Upper lobe of left lung (tissue), 6 donors: Measurements from ENCODE around the gene MDN1. TPM values are rescaled to one million over a fixed set of nuclear protein-coding genes. Genes with fewer than 3 reads are reported as not detected.

Source experiments
- ATAC-seq, 2 donors: fragments of 200-7000 bp; cut with Tn5 transposase; one replicate each; pipeline ENCODE4 v1.9.1; 2022; ENCODE audit warnings: mild to moderate bottlenecking in 2 of 2, moderate library complexity in 2 of 2; ENCODE audit not compliant: low FRiP score in 2 of 2
- DNase-seq, 2 donors: peaks; one replicate each; pipeline ENCODE4 v3.0.0-alpha.2; 2019 to 2020
- H3K27ac ChIP-seq, 4 donors: fragments of 200-600 bp; sonication (generic); one replicate each; pipeline ENCODE4 v1.5.1; 2016 to 2019
- H3K27me3 ChIP-seq, 4 donors: fragments of 200-600 bp; sonication (generic); one replicate each; pipeline ENCODE4 v1.5.1; 2017 to 2019
- H3K36me3 ChIP-seq, 4 donors: fragments of 200-600 bp; sonication (generic); one replicate each; pipeline ENCODE4 v1.5.1; 2016 to 2019
- H3K4me1 ChIP-seq, 4 donors: fragments of 200-600 bp; sonication (generic); one replicate each; pipeline ENCODE4 v1.5.1; 2018 to 2019
- H3K4me3 ChIP-seq, 4 donors: fragments of 200-600 bp; sonication (generic); one replicate each; pipeline ENCODE4 v1.5.1; 2017 to 2019; ENCODE audit warnings: mild to moderate bottlenecking in 2 of 4, moderate library complexity in 1 of 4
- H3K9me3 ChIP-seq, 4 donors: fragments of 200-600 bp; sonication (generic); one replicate each; pipeline ENCODE4 v1.5.1; 2018 to 2019
- CTCF ChIP-seq, 6 experiments: fragments of 450-650 bp in 4 of 6; fragments of 200-600 bp in 2 of 6; sonication (generic) in 2 of 6; IDR thresholded peaks; one replicate each; pipeline ENCODE4 v1.5.1; 2016 to 2019; ENCODE audit warnings: antibody characterized with exemption in 6 of 6
- EP300 ChIP-seq, 4 donors: sonication (generic); formaldehyde crosslinking; IDR thresholded peaks; one replicate each; pipeline ENCODE4 v1.5.1; 2017; ENCODE audit warnings: antibody characterized with exemption in 4 of 4, control low read depth in 2 of 4
- POLR2A ChIP-seq, 4 donors: fragments of 450-650 bp; IDR thresholded peaks; one replicate each; pipeline ENCODE4 v1.5.1; 2016 to 2017; ENCODE audit warnings: antibody characterized with exemption in 4 of 4, mild to moderate bottlenecking in 2 of 4
- POLR2AphosphoS5 ChIP-seq, 2 donors: sonication (generic); formaldehyde crosslinking; IDR thresholded peaks; one replicate each; pipeline ENCODE4 v1.5.1; 2017; ENCODE audit warnings: antibody characterized with exemption in 2 of 2
- WGBS, 2 donors: methylation state at CpG; one replicate each; pipeline ENCODE4 v1.1.5; 2017 to 2018; 5-methylcytosine and 5-hydroxymethylcytosine counted together
- total RNA-seq, 6 donors: library from RNA; depleted of rRNA in 4 of 6; stranded (reverse); fragments of >200 nt in 4 of 6; gene quantifications; one replicate each; pipeline versions ENCODE4 v1.1.0 to v1.2.1, GENCODE V29; 2016 to 2021
- donor health status: DM: no; HTN: no; CAD: no; lungs with moderate emphysema.
- donor health status: DM: no; HTN: yes; CAD: no; lungs with severe emphysema.

The MDN1 gene
- total RNA-seq, 6 donors from 2014 or later: 23.4 to 44.1 (median 29.6) TPM

- no peak for TF ChIP-seq POLR2A (IDR thresholded peaks at IDR 0.05)
- TF ChIP-seq EP300 (IDR thresholded peaks at IDR 0.05): no peak
- TF ChIP-seq CTCF (IDR thresholded peaks at IDR 0.05): no peak
- no peak for TF ChIP-seq POLR2AphosphoS5 (IDR thresholded peaks at IDR 0.05)
- ATAC-seq (no peak), DNase-seq (no peak)
- H3K4me1 ChIP-seq: no peaks in the 10 kb centered on the region
- WGBS, 2 donors: 94% methylated on average over 12 of the region's 12 CpGs
- H3K27ac ChIP-seq: no peak overlapping the region
- no peaks in the 10 kb centered on the region for H3K9me3 ChIP-seq
- no peak overlapping the region for H3K4me3 ChIP-seq
- no peaks in the 10 kb centered on the region for H3K27me3 ChIP-seq
- peaks cover 0 to 5% (median 0%) of the 10 kb centered on the region in 4 donors for H3K36me3 ChIP-seq
Measured at GRCh38 chr6:89612121-89612520, 207.5 kb downstream of the MDN1 start.

GRCh38 chr6:89611666-89612065 is 207.9 kb downstream of the MDN1 start:
- no peak for DNase-seq

GRCh38 chr6:89610149-89610642 is 209.4 kb downstream of the MDN1 start:
- H3K9me3 ChIP-seq: no peaks in the 10 kb centered on the region
- H3K4me1 ChIP-seq: no peaks in the 10 kb centered on the region
- peak; percentile 58 to 74 for DNase-seq
- TF ChIP-seq CTCF (IDR thresholded peaks at IDR 0.05): peak; percentile 57 to 80 (median 69)
- no peak for TF ChIP-seq POLR2AphosphoS5 (IDR thresholded peaks at IDR 0.05)
- no peak overlapping the region for H3K27ac ChIP-seq
- 49 to 55% methylated on average over 11 of the region's 11 CpGs for WGBS, 2 donors
- peak; percentile 68 to 84 for ATAC-seq
- no peak overlapping the region for H3K4me3 ChIP-seq
- no peaks in the 10 kb centered on the region for H3K27me3 ChIP-seq
- H3K36me3 ChIP-seq: no peaks in the 10 kb centered on the region

More at GRCh38 chr6:89611666-89612065, 207.9 kb downstream of the MDN1 start:
- TF ChIP-seq CTCF (IDR thresholded peaks at IDR 0.05) (no peak), POLR2AphosphoS5 (IDR thresholded peaks at IDR 0.05) (no peak), POLR2A (IDR thresholded peaks at IDR 0.05) (no peak), EP300 (IDR thresholded peaks at IDR 0.05) (no peak)
- Histone ChIP-seq H3K4me1 (no peaks in the 10 kb centered on the region), H3K27me3 (no peaks in the 10 kb centered on the region), H3K9me3 (no peaks in the 10 kb centered on the region), H3K27ac (no peak overlapping the region), H3K36me3 (peaks cover 0 to 1% (median 0%) of the 10 kb centered on the region in 4 donors), H3K4me3 (no peak overlapping the region)
- ATAC-seq: no peak

- H3K4me3 ChIP-seq: no peak overlapping the region
- H3K27me3 ChIP-seq: no peaks in the 10 kb centered on the region
- no peak for TF ChIP-seq POLR2AphosphoS5 (IDR thresholded peaks at IDR 0.05)
- TF ChIP-seq POLR2A (IDR thresholded peaks at IDR 0.05): no peak
- no peak for TF ChIP-seq EP300 (IDR thresholded peaks at IDR 0.05)
- TF ChIP-seq CTCF (IDR thresholded peaks at IDR 0.05): no peak
- no peak for ATAC-seq
- no peaks in the 10 kb centered on the region for H3K36me3 ChIP-seq
- DNase-seq: no peak
- 85 to 91% methylated on average over 5 of the region's 5 CpGs for WGBS, 2 donors
- no peak overlapping the region for H3K27ac ChIP-seq
- H3K9me3 ChIP-seq: no peaks in the 10 kb centered on the region
- H3K4me1 ChIP-seq: no peaks in the 10 kb centered on the region
Measured at GRCh38 chr6:89605861-89606260, 213.7 kb downstream of the MDN1 start.

GRCh38 chr6:89604653-89605052 is 214.9 kb downstream of the MDN1 start:
- H3K4me3 ChIP-seq: no peak overlapping the region
- ATAC-seq: no peak
- no peak overlapping the region for H3K27ac ChIP-seq
- H3K9me3 ChIP-seq: no peaks in the 10 kb centered on the region
- no peaks in the 10 kb centered on the region for H3K36me3 ChIP-seq
- no peak for DNase-seq
- 85 to 89% methylated on average over 5 of the region's 5 CpGs for WGBS, 2 donors
- no peaks in the 10 kb centered on the region for H3K4me1 ChIP-seq
- no peaks in the 10 kb centered on the region for H3K27me3 ChIP-seq
- no peak for TF ChIP-seq EP300 (IDR thresholded peaks at IDR 0.05)
- TF ChIP-seq POLR2A (IDR thresholded peaks at IDR 0.05): no peak
